Endometrial microvascular endothelial cells (primary cell): ENCODE data around the gene KRTAP5-11. TPM values are rescaled to one million over a fixed set of nuclear protein-coding genes. Genes with fewer than 3 reads are reported as not detected.
"Not testable (repeated sequence)": the region's sequence is repeated elsewhere in the genome, so short reads cannot be mapped to it uniquely, and the experiment has no call there.

Source experiments
- in situ Hi-C: cut with HindIII; loops from 2 replicates; pipeline ENCODE4 v1.10.0; 2017; ENCODE audit warnings: low sequenced_read_pairs, low pct_unique_long_range_greater_than_20kb; ENCODE audit errors: inconsistent ontology term
- total RNA-seq: library from RNA; depleted of rRNA; stranded (reverse); fragments of >200 nt; gene quantifications from one replicate; pipeline ENCODE4 v1.2.3, GENCODE V29; 2015; ENCODE audit errors: inconsistent ontology term

KRTAP5-11 gene
- total RNA-seq, 1 donor from 2014 or later: not detected

GRCh38 chr11:71585673-71586072 lies 3.0 kb upstream of the KRTAP5-11 start:
- in situ Hi-C loops: not testable (repeated sequence)

GRCh38 chr11:71582969-71583368 lies 294 bp upstream of the KRTAP5-11 start:
- in situ Hi-C loops: not testable (repeated sequence)

- in situ Hi-C loops: no loop called here
These were observed 849 bp downstream of the KRTAP5-11 start for GRCh38 chr11:71581826-71582225.

- in situ Hi-C loops: no loop called here
These were observed 2.3 kb downstream of the KRTAP5-11 start for GRCh38 chr11:71580057-71581003.

GRCh38 chr11:71579513-71579912 lies 3.2 kb downstream of the KRTAP5-11 start:
- in situ Hi-C loops: not testable (repeated sequence)

GRCh38 chr11:71577469-71578004 lies 5.1 kb downstream of the KRTAP5-11 start:
- in situ Hi-C loops: no loop called here

- in situ Hi-C loops: not testable (repeated sequence)
These were observed 5.8 kb downstream of the KRTAP5-11 start for GRCh38 chr11:71576688-71577465.

- in situ Hi-C loops: no loop called here
These were observed 6.8 kb downstream of the KRTAP5-11 start for GRCh38 chr11:71575723-71576424.

- in situ Hi-C loops: no loop called here
These were observed 8.3 kb downstream of the KRTAP5-11 start for GRCh38 chr11:71574418-71574817.

GRCh38 chr11:71572811-71573210 lies 9.9 kb downstream of the KRTAP5-11 start:
- in situ Hi-C loops: no loop called here

GRCh38 chr11:71571101-71571850 lies 11.4 kb downstream of the KRTAP5-11 start:
- in situ Hi-C loops: not testable (repeated sequence)

GRCh38 chr11:71568704-71569349 lies 13.8 kb downstream of the KRTAP5-11 start:
- in situ Hi-C loops: no loop called here

- in situ Hi-C loops: not testable (repeated sequence)
These were observed 15.0 kb downstream of the KRTAP5-11 start for GRCh38 chr11:71567633-71568032.

GRCh38 chr11:71566626-71567599 lies 15.8 kb downstream of the KRTAP5-11 start:
- in situ Hi-C loops: not testable (repeated sequence)

GRCh38 chr11:71566081-71566620 lies 16.5 kb downstream of the KRTAP5-11 start:
- in situ Hi-C loops: no loop called here

- in situ Hi-C loops: no loop called here
These were observed 17.4 kb downstream of the KRTAP5-11 start, which contains the start of gene KRTAP5-10 for GRCh38 chr11:71565263-71565662. KRTAP5-10 (plus strand) TSS chr11:71565563; CDS start chr11:71565588, 25 bp downstream.
